KMS-11 (cell line): ENCODE data around the gene ANGPT4.

Experiments used
- H2AFZ ChIP-seq: fragments of 200-600 bp; sonication (generic); 2 replicates; pipeline ENCODE4 v1.6.1; 2016; ENCODE audit warnings: antibody characterized with exemption, mixed run types, low read depth
- H3K27ac ChIP-seq: fragments of 200-600 bp; sonication (generic); 2 replicates; pipeline ENCODE4 v1.6.1; 2016; ENCODE audit warnings: mild to moderate bottlenecking, mixed run types
- H3K27me3 ChIP-seq: fragments of 200-600 bp; sonication (generic); 2 replicates; pipeline ENCODE4 v1.6.1; 2017; ENCODE audit warnings: mild to moderate bottlenecking, low read depth, mixed run types, moderate library complexity; ENCODE audit not compliant: insufficient read depth
- H3K36me3 ChIP-seq: fragments of 200-600 bp; sonication (generic); 2 replicates; pipeline ENCODE4 v1.6.1; 2017; ENCODE audit warnings: mild to moderate bottlenecking, mixed run types; ENCODE audit not compliant: insufficient read depth
- H3K4me1 ChIP-seq: fragments of 200-600 bp; sonication (generic); 2 replicates; pipeline ENCODE4 v1.6.1; 2016; ENCODE audit warnings: mild to moderate bottlenecking, low read depth, mixed run types; ENCODE audit not compliant: poor library complexity, severe bottlenecking
- H3K4me2 ChIP-seq: fragments of 200-600 bp; sonication (generic); 2 replicates; pipeline ENCODE4 v1.7.0; 2016; ENCODE audit warnings: mild to moderate bottlenecking, mixed run types
- H3K4me3 ChIP-seq: fragments of 200-600 bp; sonication (generic); IDR thresholded peaks from 2 replicates; pipeline ENCODE4 v1.6.1; 2017; ENCODE audit warnings: low read depth, low read length, mixed read lengths; ENCODE audit not compliant: insufficient read depth
- H3K79me2 ChIP-seq: fragments of 200-600 bp; sonication (generic); 2 replicates; pipeline ENCODE4 v1.6.1; 2016; ENCODE audit warnings: low read depth, mixed run types; ENCODE audit not compliant: insufficient read depth
- H3K9ac ChIP-seq: fragments of 200-600 bp; sonication (generic); 2 replicates; pipeline ENCODE4 v1.6.1; 2016; ENCODE audit warnings: mild to moderate bottlenecking, mixed run types
- H4K20me1 ChIP-seq: fragments of 200-600 bp; sonication (generic); 2 replicates; pipeline ENCODE4 v1.6.1; 2016; ENCODE audit warnings: mild to moderate bottlenecking, mixed run types; ENCODE audit not compliant: insufficient read depth
- TF ChIP-seq, protein P1 (sequence below): fragments of 200-600 bp; sonication (generic); conservative IDR thresholded peaks from 2 replicates; pipeline ENCODE4 v1.6.1; 2017; ENCODE audit warnings: low read depth, mild to moderate bottlenecking, antibody characterized with exemption, low read length, moderate library complexity, mixed read lengths

The ANGPT4 gene

GRCh38 chr20:961768-962167 lies 45.6 kb upstream of the ANGPT4 start:
- Histone ChIP-seq H3K9ac (no peak overlapping the region), H2AFZ (no peak overlapping the region)

DNA sequence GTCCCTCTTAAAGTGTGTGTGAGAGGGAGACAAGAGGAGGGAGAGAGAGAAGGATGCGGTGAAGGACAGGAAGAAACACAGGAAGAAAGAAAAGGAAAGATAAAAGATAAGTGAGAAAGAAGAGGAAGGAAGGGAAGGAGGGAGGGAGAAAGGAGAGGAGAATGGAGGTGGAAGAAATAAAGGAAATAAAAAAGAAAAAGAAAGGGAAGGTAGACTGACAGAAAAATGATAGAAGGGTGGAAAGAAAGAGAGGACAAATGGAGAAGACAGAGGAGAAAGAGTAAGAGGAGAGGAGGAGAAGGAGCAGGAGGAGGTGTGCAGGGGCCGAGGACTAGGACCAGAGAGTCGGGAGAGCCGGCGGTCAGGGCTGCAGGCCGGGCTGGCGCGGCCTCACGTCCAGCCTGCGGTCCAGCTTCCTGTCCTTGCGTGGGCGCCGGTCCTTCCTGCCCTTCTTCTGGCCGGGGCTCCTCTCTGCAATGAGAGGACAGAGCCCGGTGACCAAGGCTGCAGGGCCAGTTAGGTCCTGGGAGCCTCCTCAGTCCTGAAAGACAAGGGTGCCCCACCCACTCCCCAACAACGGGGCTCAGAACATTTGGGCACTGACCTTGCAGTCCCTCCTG lies 44.0 kb upstream of the ANGPT4 start:
- no peak overlapping the region for H2AFZ ChIP-seq
- H3K79me2 ChIP-seq = no peaks in the 10 kb centered on the region
- TF ChIP-seq, protein P1, sequence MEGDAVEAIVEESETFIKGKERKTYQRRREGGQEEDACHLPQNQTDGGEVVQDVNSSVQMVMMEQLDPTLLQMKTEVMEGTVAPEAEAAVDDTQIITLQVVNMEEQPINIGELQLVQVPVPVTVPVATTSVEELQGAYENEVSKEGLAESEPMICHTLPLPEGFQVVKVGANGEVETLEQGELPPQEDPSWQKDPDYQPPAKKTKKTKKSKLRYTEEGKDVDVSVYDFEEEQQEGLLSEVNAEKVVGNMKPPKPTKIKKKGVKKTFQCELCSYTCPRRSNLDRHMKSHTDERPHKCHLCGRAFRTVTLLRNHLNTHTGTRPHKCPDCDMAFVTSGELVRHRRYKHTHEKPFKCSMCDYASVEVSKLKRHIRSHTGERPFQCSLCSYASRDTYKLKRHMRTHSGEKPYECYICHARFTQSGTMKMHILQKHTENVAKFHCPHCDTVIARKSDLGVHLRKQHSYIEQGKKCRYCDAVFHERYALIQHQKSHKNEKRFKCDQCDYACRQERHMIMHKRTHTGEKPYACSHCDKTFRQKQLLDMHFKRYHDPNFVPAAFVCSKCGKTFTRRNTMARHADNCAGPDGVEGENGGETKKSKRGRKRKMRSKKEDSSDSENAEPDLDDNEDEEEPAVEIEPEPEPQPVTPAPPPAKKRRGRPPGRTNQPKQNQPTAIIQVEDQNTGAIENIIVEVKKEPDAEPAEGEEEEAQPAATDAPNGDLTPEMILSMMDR = no peak
- H3K27me3 ChIP-seq = no peaks in the 10 kb centered on the region
- no peaks in the 10 kb centered on the region for H4K20me1 ChIP-seq
- H3K4me1 ChIP-seq = peaks cover 8% of the 10 kb centered on the region
- no peak overlapping the region for H3K9ac ChIP-seq
- no peak overlapping the region for H3K4me3 ChIP-seq
- H3K27ac ChIP-seq = no peak overlapping the region
- H3K36me3 ChIP-seq = no peaks in the 10 kb centered on the region
- H3K4me2 ChIP-seq = no peak overlapping the region

More at GRCh38 chr20:961768-962167, 45.6 kb upstream of the ANGPT4 start:
- Histone ChIP-seq H3K4me1 (peaks cover under 1% of the 10 kb centered on the region), H3K4me3 (no peak overlapping the region), H3K79me2 (no peaks in the 10 kb centered on the region), H3K4me2 (no peak overlapping the region), H3K27me3 (no peaks in the 10 kb centered on the region), H3K36me3 (no peaks in the 10 kb centered on the region), H3K27ac (no peak overlapping the region), H4K20me1 (no peaks in the 10 kb centered on the region)
- TF ChIP-seq, protein P1 = no peak

GRCh38 chr20:958936-959815 lies 43.0 kb upstream of the ANGPT4 start:
- Histone ChIP-seq H3K4me3 (no peak overlapping the region), H2AFZ (no peak overlapping the region), H3K27ac (no peak overlapping the region), H3K79me2 (no peaks in the 10 kb centered on the region), H3K36me3 (no peaks in the 10 kb centered on the region), H3K27me3 (no peaks in the 10 kb centered on the region), H4K20me1 (no peaks in the 10 kb centered on the region), H3K4me1 (peaks cover 8% of the 10 kb centered on the region), H3K9ac (no peak overlapping the region), H3K4me2 (no peak overlapping the region)
- TF ChIP-seq, protein P1 = no peak

GRCh38 chr20:957544-957943 lies 41.4 kb upstream of the ANGPT4 start:
- Histone ChIP-seq H3K4me1 (peaks cover 8% of the 10 kb centered on the region), H3K79me2 (no peaks in the 10 kb centered on the region), H2AFZ (no peak overlapping the region), H3K36me3 (no peaks in the 10 kb centered on the region), H4K20me1 (no peaks in the 10 kb centered on the region), H3K9ac (no peak overlapping the region), H3K4me2 (no peak overlapping the region), H3K27me3 (no peaks in the 10 kb centered on the region), H3K4me3 (no peak overlapping the region), H3K27ac (no peak overlapping the region)
- TF ChIP-seq, protein P1 = 0 out of 2 replicates have a peak, but pooled peaks have one; percentile 10
